ENCODE results near the gene LRP1B. TPM values are rescaled to one million over a fixed set of nuclear protein-coding genes. Genes with fewer than 3 reads are reported as not detected.

LRP1B gene
- total RNA-seq, 2 donors from 2014 or later = 0.91 to 1.2 TPM

DNA sequence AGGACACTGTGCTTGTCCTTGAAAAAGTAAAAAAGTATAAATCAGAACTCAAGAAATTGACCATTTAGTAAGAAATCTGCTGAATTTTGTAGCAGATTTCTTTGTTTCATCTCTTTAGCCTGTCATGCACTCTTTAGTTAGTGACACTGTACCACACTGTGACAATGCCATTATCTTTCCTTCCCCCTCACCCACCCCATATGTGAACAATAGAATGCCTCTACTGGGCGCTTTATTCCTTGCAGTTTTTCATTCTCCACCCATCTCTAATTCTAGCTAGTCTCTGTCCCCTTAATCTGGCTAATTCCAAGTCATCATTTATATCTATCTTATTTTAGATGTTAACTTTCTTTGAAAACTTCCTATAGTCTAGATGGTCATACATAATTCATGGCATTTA lies 241.0 kb downstream of the LRP1B start:
- Histone ChIP-seq H3K9me3 (no peaks in the 10 kb centered on the region), H3K4me3 (no peak overlapping the region), H3K27ac (no peak overlapping the region), H3K36me3 (no peaks in the 10 kb centered on the region), H3K27me3 (replicated peaks; ENCODE audit: insufficient read depth) (no peaks in the 10 kb centered on the region), H3K4me1 (replicated peaks) (no peaks in the 10 kb centered on the region)
- DNase-seq (ENCODE audit: low spot score) = no peak
- WGBS = 94% methylated on average over 1 of the region's 1 CpG
- TF ChIP-seq POLR2AphosphoS5 (IDR thresholded peaks at IDR 0.05) (no peak), POLR2A (IDR thresholded peaks at IDR 0.05) (no peak)
- TF ChIP-seq, protein P1, sequence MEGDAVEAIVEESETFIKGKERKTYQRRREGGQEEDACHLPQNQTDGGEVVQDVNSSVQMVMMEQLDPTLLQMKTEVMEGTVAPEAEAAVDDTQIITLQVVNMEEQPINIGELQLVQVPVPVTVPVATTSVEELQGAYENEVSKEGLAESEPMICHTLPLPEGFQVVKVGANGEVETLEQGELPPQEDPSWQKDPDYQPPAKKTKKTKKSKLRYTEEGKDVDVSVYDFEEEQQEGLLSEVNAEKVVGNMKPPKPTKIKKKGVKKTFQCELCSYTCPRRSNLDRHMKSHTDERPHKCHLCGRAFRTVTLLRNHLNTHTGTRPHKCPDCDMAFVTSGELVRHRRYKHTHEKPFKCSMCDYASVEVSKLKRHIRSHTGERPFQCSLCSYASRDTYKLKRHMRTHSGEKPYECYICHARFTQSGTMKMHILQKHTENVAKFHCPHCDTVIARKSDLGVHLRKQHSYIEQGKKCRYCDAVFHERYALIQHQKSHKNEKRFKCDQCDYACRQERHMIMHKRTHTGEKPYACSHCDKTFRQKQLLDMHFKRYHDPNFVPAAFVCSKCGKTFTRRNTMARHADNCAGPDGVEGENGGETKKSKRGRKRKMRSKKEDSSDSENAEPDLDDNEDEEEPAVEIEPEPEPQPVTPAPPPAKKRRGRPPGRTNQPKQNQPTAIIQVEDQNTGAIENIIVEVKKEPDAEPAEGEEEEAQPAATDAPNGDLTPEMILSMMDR (IDR thresholded peaks at IDR 0.05) = no peak
- intact Hi-C loops (cut with DNase I) = no loop called here

DNA sequence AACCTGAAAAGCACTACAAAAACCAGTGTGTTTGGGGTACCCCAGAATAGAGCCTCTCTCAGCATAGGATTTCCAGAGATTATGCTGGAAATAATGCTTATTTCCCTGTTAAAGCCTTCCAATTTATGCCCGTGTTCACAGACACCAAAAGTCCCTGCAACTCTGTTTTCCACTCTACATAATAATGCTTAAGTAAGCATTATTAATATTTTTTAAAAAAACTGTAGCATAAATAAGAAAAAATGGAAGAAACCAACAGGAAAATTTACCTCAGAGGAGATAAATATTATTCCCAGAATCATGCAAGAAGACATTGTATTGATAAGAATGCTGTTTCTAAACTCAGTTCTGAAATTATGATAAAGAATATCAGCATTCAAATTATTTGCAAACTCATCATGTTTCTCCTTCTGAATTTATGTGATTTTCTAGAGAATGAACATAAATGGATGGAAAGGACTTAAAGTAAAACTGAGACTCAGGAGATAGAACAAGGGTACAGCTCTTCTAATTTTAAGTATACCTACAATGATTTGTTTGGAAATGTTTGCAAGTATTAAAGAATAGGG lies 241.7 kb downstream of the LRP1B start:
- Histone ChIP-seq H3K4me1 (replicated peaks) (no peaks in the 10 kb centered on the region), H3K4me3 (no peak overlapping the region), H3K36me3 (no peaks in the 10 kb centered on the region), H3K27ac (no peak overlapping the region), H3K27me3 (replicated peaks; ENCODE audit: insufficient read depth) (no peaks in the 10 kb centered on the region), H3K9me3 (no peaks in the 10 kb centered on the region)
- TF ChIP-seq POLR2AphosphoS5 (IDR thresholded peaks at IDR 0.05) (no peak), POLR2A (IDR thresholded peaks at IDR 0.05) (no peak)
- TF ChIP-seq, protein P1 (IDR thresholded peaks at IDR 0.05) = no peak
- intact Hi-C loops (cut with DNase I) = no loop called here
- WGBS = 82% methylated on average over 1 of the region's 1 CpG
- no peak for DNase-seq (ENCODE audit: low spot score)

- no peak for DNase-seq (ENCODE audit: low spot score)
- no peak overlapping the region for H3K27ac ChIP-seq
- no peaks in the 10 kb centered on the region for H3K36me3 ChIP-seq
- intact Hi-C loops (cut with DNase I) = no loop called here
- TF ChIP-seq POLR2A (IDR thresholded peaks at IDR 0.05) = no peak
- TF ChIP-seq, protein P1 (IDR thresholded peaks at IDR 0.05) = no peak
- no peak for TF ChIP-seq POLR2AphosphoS5 (IDR thresholded peaks at IDR 0.05)
- H3K4me1 ChIP-seq (replicated peaks) = no peaks in the 10 kb centered on the region
- H3K9me3 ChIP-seq = no peaks in the 10 kb centered on the region
- H3K4me3 ChIP-seq = no peak overlapping the region
- WGBS = 91% methylated on average over 3 of the region's 3 CpGs
- no peaks in the 10 kb centered on the region for H3K27me3 ChIP-seq (replicated peaks; ENCODE audit: insufficient read depth)
These were observed 243.5 kb downstream of the LRP1B start for GRCh38 chr2:141887363-141887762.

- Histone ChIP-seq H3K4me3 (no peak overlapping the region), H3K9me3 (no peaks in the 10 kb centered on the region), H3K27ac (no peak overlapping the region), H3K36me3 (no peaks in the 10 kb centered on the region), H3K27me3 (replicated peaks; ENCODE audit: insufficient read depth) (no peaks in the 10 kb centered on the region), H3K4me1 (replicated peaks) (no peaks in the 10 kb centered on the region)
- intact Hi-C loops (cut with DNase I) = no loop called here
- TF ChIP-seq, protein P1 (IDR thresholded peaks at IDR 0.05) = no peak
- TF ChIP-seq POLR2A (IDR thresholded peaks at IDR 0.05) (no peak), POLR2AphosphoS5 (IDR thresholded peaks at IDR 0.05) (no peak)
- no peak for DNase-seq (ENCODE audit: low spot score)
- WGBS = 87% methylated on average over 1 of the region's 1 CpG
These were observed 252.8 kb downstream of the LRP1B start for GRCh38 chr2:141878016-141878415.

GRCh38 chr2:141871913-141872634 lies 258.7 kb downstream of the LRP1B start:
- no peak for DNase-seq (ENCODE audit: low spot score)
- no peak overlapping the region for H3K4me3 ChIP-seq
- intact Hi-C loops (cut with DNase I) = no loop called here
- WGBS = 76% methylated on average over 3 of the region's 3 CpGs
- H3K27ac ChIP-seq = no peak overlapping the region
- TF ChIP-seq POLR2A (IDR thresholded peaks at IDR 0.05) (no peak), POLR2AphosphoS5 (IDR thresholded peaks at IDR 0.05) (no peak)
- TF ChIP-seq, protein P1 (IDR thresholded peaks at IDR 0.05) = no peak
- H3K27me3 ChIP-seq (replicated peaks; ENCODE audit: insufficient read depth) = no peaks in the 10 kb centered on the region
- H3K4me1 ChIP-seq (replicated peaks) = no peaks in the 10 kb centered on the region
- no peaks in the 10 kb centered on the region for H3K9me3 ChIP-seq
- no peaks in the 10 kb centered on the region for H3K36me3 ChIP-seq
